Right lobe of liver (tissue), 6 donors: ENCODE data around the gene VPS8. TPM values are rescaled to one million over a fixed set of nuclear protein-coding genes. Genes with fewer than 3 reads are reported as not detected.

Experiments used
- ATAC-seq, 4 donors: fragments of 200-7000 bp; cut with Tn5 transposase; one replicate each; pipeline ENCODE4 v1.9.1; 2020; ENCODE audit warnings: mild to moderate bottlenecking in 4 of 4, moderate library complexity in 4 of 4
- DNase-seq, 3 donors: peaks; one replicate each; pipeline ENCODE4 v3.0.0-alpha.2; 2020
- H3K27ac ChIP-seq, 3 donors: fragments of 200-600 bp; one replicate each; pipeline ENCODE4 v1.8.0; 2022
- H3K27me3 ChIP-seq, 2 donors: fragments of 200-600 bp; one replicate each; pipeline ENCODE4 v1.8.0; 2022
- H3K36me3 ChIP-seq, 4 donors: fragments of 200-600 bp; sonication (generic) in 1 of 4; one replicate each; pipeline versions ENCODE4 v1.5.1 to v1.8.0; 2017 to 2022; ENCODE audit warnings: control low read depth in 1 of 4
- H3K4me1 ChIP-seq, 4 donors: fragments of 200-600 bp; sonication (generic) in 1 of 4; one replicate each; pipeline versions ENCODE4 v1.5.1 to v1.8.0; 2017 to 2022; ENCODE audit warnings: control low read depth in 1 of 4
- H3K4me3 ChIP-seq, 3 donors: fragments of 200-600 bp; one replicate each; pipeline ENCODE4 v1.8.0; 2022
- H3K9me3 ChIP-seq, 4 donors: fragments of 200-600 bp; sonication (generic) in 1 of 4; one replicate each; pipeline versions ENCODE4 v1.5.1 to v1.8.0; 2017 to 2022; ENCODE audit warnings: control low read depth in 1 of 4
- POLR2A ChIP-seq: fragments of 450-650 bp; IDR thresholded peaks from one replicate; pipeline ENCODE4 v1.6.1; 2017; ENCODE audit warnings: antibody characterized with exemption, mild to moderate bottlenecking
- WGBS: methylation state at CpG from one replicate; pipeline ENCODE4 v1.1.6; 2018; ENCODE audit warnings: low coverage, low lambda C conversion rate; ENCODE audit not compliant: insufficient coverage; ENCODE audit errors: missing lambda C conversion rate; 5-methylcytosine and 5-hydroxymethylcytosine counted together
- intact Hi-C, 2 donors: fragments of 100-400 bp; cut with DNase I; formaldehyde crosslinking; loops; one replicate each; pipeline versions ENCODE4 v1.11.2 to v1.14.1; 2022
- total RNA-seq, 6 experiments: library from RNA; depleted of rRNA in 2 of 6; stranded (reverse); fragments of >200 nt in 2 of 6; fragmentation: NEBNext Ultra II Directional in 3 of 6; extraction: Animal tissue kit (Norgen Biotek cat#: 25700) in 3 of 6; gene quantifications; one replicate each; pipeline versions ENCODE4 v1.1.0 to v1.2.4, GENCODE V29; 2016 to 2023
- TF ChIP-seq, protein P1 (sequence below), 4 donors: fragments of 200-600 bp in 3 of 4; fragments of 450-650 bp in 1 of 4; IDR thresholded peaks; one replicate each; pipeline versions ENCODE4 v1.5.1 to v1.8.0; 2016 to 2022; ENCODE audit warnings: antibody characterized with exemption in 4 of 4, mild to moderate bottlenecking in 2 of 4
- donor health status: DM: no; HTN: yes; CAD: no.
- donor health status: DM: no; HTN: no; CAD: no.
- donor health status: DM: no; HTN: no; CAD: no.
- donor health status: DM: no; HTN: yes; CAD: no.
- donor health status: DM: no; HTN: yes; CAD: no.

VPS8 gene
- total RNA-seq, 6 experiments from 2014 or later, result 20.4 to 24.5 (median 21.3) TPM

DNA sequence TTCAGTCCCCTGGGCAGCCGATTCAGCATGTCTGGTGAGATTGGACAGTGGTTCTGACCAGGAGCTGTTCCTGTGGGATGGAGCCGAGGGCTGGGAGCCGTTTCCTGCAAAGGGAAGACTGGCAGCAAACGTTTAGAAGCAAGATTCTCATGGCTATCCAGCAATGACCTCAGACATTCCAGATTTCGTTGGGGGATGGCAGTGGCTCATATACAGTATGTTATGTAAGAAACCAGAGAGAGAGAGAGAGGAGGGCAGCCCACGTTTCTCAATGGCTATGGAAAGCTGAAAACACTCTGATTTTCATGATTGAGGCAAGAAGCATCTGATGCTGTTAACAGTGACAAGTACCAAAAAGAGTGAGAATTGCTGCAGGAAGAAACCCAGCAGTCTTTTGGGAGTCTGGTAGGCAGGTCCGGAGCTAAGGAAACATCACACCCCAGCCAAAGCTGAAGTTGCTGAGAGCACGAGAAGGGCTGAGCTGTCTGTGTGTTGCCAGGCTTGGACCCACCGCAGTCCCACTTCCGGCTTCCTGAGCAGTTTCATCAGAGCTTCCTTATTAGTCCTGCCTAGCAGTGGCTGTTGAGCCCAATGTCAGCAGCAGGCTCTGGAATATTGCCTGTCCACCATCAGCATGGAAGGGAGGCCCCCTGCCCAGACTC, 25.6 kb upstream of the VPS8 start:
- H3K9me3 ChIP-seq, result no peaks in the 10 kb centered on the region
- WGBS, result 12% methylated on average over 7 of the region's 10 CpGs
- H3K27me3 ChIP-seq, result no peaks in the 10 kb centered on the region
- no peak overlapping the region for H3K27ac ChIP-seq
- no peak for DNase-seq
- intact Hi-C loops, result no loop called here
- peak; percentile 66 to 75 (median 74) for ATAC-seq
- no peaks in the 10 kb centered on the region for H3K36me3 ChIP-seq
- H3K4me1 ChIP-seq, result no peaks in the 10 kb centered on the region
- TF ChIP-seq, protein P1, sequence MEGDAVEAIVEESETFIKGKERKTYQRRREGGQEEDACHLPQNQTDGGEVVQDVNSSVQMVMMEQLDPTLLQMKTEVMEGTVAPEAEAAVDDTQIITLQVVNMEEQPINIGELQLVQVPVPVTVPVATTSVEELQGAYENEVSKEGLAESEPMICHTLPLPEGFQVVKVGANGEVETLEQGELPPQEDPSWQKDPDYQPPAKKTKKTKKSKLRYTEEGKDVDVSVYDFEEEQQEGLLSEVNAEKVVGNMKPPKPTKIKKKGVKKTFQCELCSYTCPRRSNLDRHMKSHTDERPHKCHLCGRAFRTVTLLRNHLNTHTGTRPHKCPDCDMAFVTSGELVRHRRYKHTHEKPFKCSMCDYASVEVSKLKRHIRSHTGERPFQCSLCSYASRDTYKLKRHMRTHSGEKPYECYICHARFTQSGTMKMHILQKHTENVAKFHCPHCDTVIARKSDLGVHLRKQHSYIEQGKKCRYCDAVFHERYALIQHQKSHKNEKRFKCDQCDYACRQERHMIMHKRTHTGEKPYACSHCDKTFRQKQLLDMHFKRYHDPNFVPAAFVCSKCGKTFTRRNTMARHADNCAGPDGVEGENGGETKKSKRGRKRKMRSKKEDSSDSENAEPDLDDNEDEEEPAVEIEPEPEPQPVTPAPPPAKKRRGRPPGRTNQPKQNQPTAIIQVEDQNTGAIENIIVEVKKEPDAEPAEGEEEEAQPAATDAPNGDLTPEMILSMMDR (IDR thresholded peaks at IDR 0.05), result no peak
- TF ChIP-seq POLR2A, result no peak
- no peak overlapping the region for H3K4me3 ChIP-seq

DNA sequence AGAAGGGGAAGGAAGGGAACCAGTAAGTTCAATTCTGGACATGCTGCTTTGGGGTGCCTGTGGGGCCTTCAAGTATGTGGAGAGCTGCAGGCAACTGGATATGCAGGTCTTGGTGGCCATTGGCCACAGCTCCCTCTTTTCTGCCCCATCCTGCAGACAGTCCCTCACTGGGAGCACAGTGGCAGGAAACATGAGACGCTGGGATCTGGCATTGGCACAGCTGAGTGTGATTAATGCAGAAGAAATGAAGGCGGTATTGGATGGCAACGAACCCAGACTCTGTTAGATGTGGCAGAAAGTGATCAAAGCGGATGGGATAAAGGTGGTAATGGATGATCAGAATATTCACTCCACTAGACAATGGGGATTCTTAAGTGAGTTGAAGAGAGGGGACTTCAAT, 23.2 kb upstream of the VPS8 start:
- no peak for TF ChIP-seq POLR2A
- WGBS, result 95% methylated on average over 4 of the region's 4 CpGs
- H3K27me3 ChIP-seq, result no peaks in the 10 kb centered on the region
- intact Hi-C loops, result no loop called here
- DNase-seq (no peak), ATAC-seq (no peak)
- H3K4me1 ChIP-seq, result no peaks in the 10 kb centered on the region
- no peaks in the 10 kb centered on the region for H3K36me3 ChIP-seq
- no peaks in the 10 kb centered on the region for H3K9me3 ChIP-seq
- no peak overlapping the region for H3K27ac ChIP-seq
- no peak overlapping the region for H3K4me3 ChIP-seq

GRCh38 chr3:184789314-184789998, 22.5 kb upstream of the VPS8 start:
- no peak for TF ChIP-seq POLR2A
- TF ChIP-seq, protein P1 (IDR thresholded peaks at IDR 0.05), result no peak
- ATAC-seq (no peak), DNase-seq (no peak)
- no peaks in the 10 kb centered on the region for H3K36me3 ChIP-seq
- no peaks in the 10 kb centered on the region for H3K27me3 ChIP-seq
- H3K4me1 ChIP-seq, result no peaks in the 10 kb centered on the region
- H3K9me3 ChIP-seq, result no peaks in the 10 kb centered on the region
- WGBS, result 75% methylated on average over 5 of the region's 5 CpGs
- no peak overlapping the region for H3K27ac ChIP-seq
- no peak overlapping the region for H3K4me3 ChIP-seq
- intact Hi-C loops, result no loop called here

DNA sequence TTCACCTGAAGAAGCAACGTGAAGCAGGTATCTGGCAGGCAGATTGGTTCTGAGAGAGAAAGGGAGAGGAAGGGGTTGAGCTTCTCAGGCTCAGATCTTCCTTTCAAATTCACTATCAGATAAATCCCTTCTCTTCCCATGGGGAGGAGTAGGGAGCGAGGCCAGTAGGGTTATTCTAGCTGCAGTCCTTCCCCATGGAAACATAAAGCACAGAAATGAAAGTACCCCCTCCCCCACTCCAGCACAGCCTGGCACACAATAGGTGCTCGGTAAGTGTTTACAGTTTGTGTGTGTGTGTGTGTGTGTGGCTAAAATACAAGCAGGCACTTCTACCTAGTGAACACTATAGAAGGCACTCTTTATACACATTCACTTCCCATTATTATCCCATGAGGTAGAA, 20.8 kb upstream of the VPS8 start:
- H3K4me3 ChIP-seq, result no peak overlapping the region
- H3K27me3 ChIP-seq, result no peaks in the 10 kb centered on the region
- TF ChIP-seq, protein P1 (IDR thresholded peaks at IDR 0.05), result no peak
- no peak for TF ChIP-seq POLR2A
- no peaks in the 10 kb centered on the region for H3K4me1 ChIP-seq
- no peak overlapping the region for H3K27ac ChIP-seq
- 67% methylated on average over 3 of the region's 3 CpGs for WGBS
- H3K9me3 ChIP-seq, result no peaks in the 10 kb centered on the region
- intact Hi-C loops, result no loop called here
- DNase-seq, result no peak
- H3K36me3 ChIP-seq, result no peaks in the 10 kb centered on the region
- no peak for ATAC-seq

- TF ChIP-seq, protein P1 (IDR thresholded peaks at IDR 0.05), result no peak
- TF ChIP-seq POLR2A, result no peak
- 69% methylated on average over 3 of the region's 4 CpGs for WGBS
- intact Hi-C loops, result no loop called here
- H3K4me1 ChIP-seq, result no peaks in the 10 kb centered on the region
- ATAC-seq (peak in 3 of 4 donors; percentile 19 to 53 (median 36)), DNase-seq (peak in 1 of 3 donors; percentile 40)
- H3K9me3 ChIP-seq, result no peaks in the 10 kb centered on the region
- H3K36me3 ChIP-seq, result no peaks in the 10 kb centered on the region
- no peaks in the 10 kb centered on the region for H3K27me3 ChIP-seq
- no peak overlapping the region for H3K4me3 ChIP-seq
- H3K27ac ChIP-seq, result no peak overlapping the region
These were observed 16.3 kb upstream of the VPS8 start for GRCh38 chr3:184795522-184796190.
